Mesothelial cell of epicardium (in vitro differentiated cells): ENCODE data around the gene ALDOA. TPM values are rescaled to one million over a fixed set of nuclear protein-coding genes. Genes with fewer than 3 reads are reported as not detected.

Experiments used
- total RNA-seq: library from RNA; stranded (reverse); gene quantifications from 3 replicates; pipeline ENCODE4 v1.2.1, GENCODE V29; 2021

ALDOA gene
- total RNA-seq, 1 donor from 2014 or later, result 618 TPM

Other genes starting within 250 kb of the ALDOA start
- gene PAGR1, start 249.6 kb upstream of the ALDOA start, total RNA-seq, result 42.3 to 43.8 TPM (median 43.2 TPM) in 3 replicates
- 13.1 to 14.4 TPM (median 13.1 TPM) in 3 replicates for gene MVP, start 245.3 kb upstream of the ALDOA start, total RNA-seq
- 49.7 to 51.7 TPM (median 49.7 TPM) in 3 replicates for gene CDIPT, start 202.5 kb upstream of the ALDOA start, total RNA-seq
- 28.8 to 30.4 TPM (median 29.1 TPM) in 3 replicates for gene SEZ6L2, start 166.2 kb upstream of the ALDOA start, total RNA-seq
- gene ASPHD1, start 165.3 kb upstream of the ALDOA start, total RNA-seq, result 13.6 to 14.6 TPM (median 14.2 TPM) in 3 replicates
- gene KCTD13, start 139.5 kb upstream of the ALDOA start, total RNA-seq, result 26.4 to 30.6 TPM (median 30.5 TPM) in 3 replicates
- 85.9 to 93.0 TPM (median 87.5 TPM) in 3 replicates for gene TMEM219, start 103.7 kb upstream of the ALDOA start, total RNA-seq
- gene TAOK2, start 91.9 kb upstream of the ALDOA start, total RNA-seq, result 47.3 to 51.3 TPM (median 48.3 TPM) in 3 replicates
- 8.6 to 10.9 TPM (median 9.7 TPM) in 3 replicates for gene HIRIP3, start 70.1 kb upstream of the ALDOA start, total RNA-seq
- 60.2 to 62.9 TPM (median 62.0 TPM) in 3 replicates for gene INO80E, start 69.5 kb upstream of the ALDOA start, total RNA-seq
- 5.3 to 6.4 TPM (median 5.7 TPM) in 3 replicates for gene DOC2A, start 54.7 kb upstream of the ALDOA start, total RNA-seq
- gene C16orf92, start 42.6 kb upstream of the ALDOA start, total RNA-seq, result not detected in 3 replicates
- gene TLCD3B, start 34.5 kb upstream of the ALDOA start, total RNA-seq, result 0.55 to 1.1 TPM (median 0.72 TPM) in 3 replicates
- gene PPP4C, start 10.2 kb downstream of the ALDOA start, total RNA-seq, result 102 to 107 TPM (median 105 TPM) in 3 replicates
- 2.3 to 2.7 TPM (median 2.4 TPM) in 3 replicates for gene TBX6, start 26.2 kb downstream of the ALDOA start, total RNA-seq
- gene YPEL3, start 30.5 kb downstream of the ALDOA start, total RNA-seq, result 34.5 to 45.0 TPM (median 36.9 TPM) in 3 replicates
- 10.7 to 11.1 TPM (median 10.8 TPM) in 3 replicates for gene GDPD3, start 47.8 kb downstream of the ALDOA start, total RNA-seq
- 58.7 to 61.2 TPM (median 61.0 TPM) in 3 replicates for gene MAPK3, start 57.5 kb downstream of the ALDOA start, total RNA-seq
- 7.0 to 8.9 TPM (median 7.0 TPM) in 3 replicates for gene CORO1A, start 117.8 kb downstream of the ALDOA start, total RNA-seq
- 56.7 to 64.5 TPM (median 58.1 TPM) in 3 replicates for gene BOLA2B, start 127.9 kb downstream of the ALDOA start, total RNA-seq
- gene SLX1A, start 128.1 kb downstream of the ALDOA start, total RNA-seq, result 28.2 to 39.6 TPM (median 30.3 TPM) in 3 replicates
- gene SULT1A3, start 133.5 kb downstream of the ALDOA start, total RNA-seq, result 27.4 to 31.2 TPM (median 27.6 TPM) in 3 replicates
- gene NPIPB13, start 182.7 kb downstream of the ALDOA start, total RNA-seq, result 34.8 to 38.6 TPM (median 37.1 TPM) in 3 replicates